MCF 10A (cell line): Measurements from ENCODE around the gene PGBD5. TPM values are rescaled to one million over a fixed set of nuclear protein-coding genes. Genes with fewer than 3 reads are reported as not detected.
A peak's percentile ranks its signal among the peaks of the same experiment; 100 is the strongest.

Experiments
- BruUV-seq: library from RNA; stranded (reverse); fragments of 400-500 nt; replicated peaks from 2 replicates; lab custom pipeline; 2021; lab: Mats Ljungman, UMichigan
- CTCF ChIA-PET: fragments of 300-600 bp; sonication (Branson Sonifier 250); formaldehyde crosslinking; extraction: SDS; loops from one replicate; lab custom pipeline; 2021; ENCODE audit warnings: antibody characterized with exemption, inconsistent platforms; lab: Yijun Ruan, JAX
- POLR2A ChIA-PET: fragments of 300-600, 350-650 bp; sonication (Branson Sonifier 250); formaldehyde crosslinking; extraction: SDS; loops from one replicate; lab custom pipeline; 2020; ENCODE audit warnings: antibody characterized with exemption, inconsistent platforms; lab: Yijun Ruan, JAX
- DNase-seq: peaks from one replicate; pipeline ENCODE4 v3.0.0-alpha.2; 2018; ENCODE audit not compliant: unreplicated experiment
- H3K27ac Mint-ChIP-seq: one replicate; pipeline ENCODE4 v1.8.0; 2022; ENCODE audit warnings: mild to moderate bottlenecking, low read depth, mixed read lengths; ENCODE audit not compliant: unreplicated experiment
- H3K27me3 Mint-ChIP-seq: one replicate; pipeline ENCODE4 v1.8.0; 2022; ENCODE audit warnings: mixed read lengths; ENCODE audit not compliant: insufficient read depth, unreplicated experiment
- H3K36me3 Mint-ChIP-seq: one replicate; pipeline ENCODE4 v1.8.0; 2022; ENCODE audit warnings: mild to moderate bottlenecking, moderate library complexity, mixed read lengths; ENCODE audit not compliant: insufficient read depth, unreplicated experiment
- H3K4me1 Mint-ChIP-seq: one replicate; pipeline ENCODE4 v1.8.0; 2022; ENCODE audit warnings: mixed read lengths; ENCODE audit not compliant: insufficient read depth, unreplicated experiment
- H3K4me3 Mint-ChIP-seq: one replicate; pipeline ENCODE4 v1.8.0; 2022; ENCODE audit warnings: mild to moderate bottlenecking, moderate library complexity, mixed read lengths; ENCODE audit not compliant: unreplicated experiment
- H3K9me3 Mint-ChIP-seq: one replicate; pipeline ENCODE4 v1.8.0; 2022; ENCODE audit warnings: mixed read lengths; ENCODE audit not compliant: unreplicated experiment
- CTCF ChIP-seq: fragments of 200-600 bp; IDR thresholded peaks from one replicate; pipeline ENCODE4 v1.8.0; 2022; ENCODE audit warnings: antibody characterized with exemption, mild to moderate bottlenecking; ENCODE audit not compliant: unreplicated experiment
- intact Hi-C: fragments of 100-400 bp; cut with micrococcal nuclease; formaldehyde crosslinking; loops from 2 replicates; pipeline ENCODE4 v1.14.1; 2022
- total RNA-seq: library from RNA; stranded (reverse); gene quantifications from 2 replicates; pipeline ENCODE4 v1.2.3, GENCODE V29; 2022

Gene PGBD5
- total RNA-seq, 1 experiment from 2014 or later, result 1.2 TPM

DNA sequence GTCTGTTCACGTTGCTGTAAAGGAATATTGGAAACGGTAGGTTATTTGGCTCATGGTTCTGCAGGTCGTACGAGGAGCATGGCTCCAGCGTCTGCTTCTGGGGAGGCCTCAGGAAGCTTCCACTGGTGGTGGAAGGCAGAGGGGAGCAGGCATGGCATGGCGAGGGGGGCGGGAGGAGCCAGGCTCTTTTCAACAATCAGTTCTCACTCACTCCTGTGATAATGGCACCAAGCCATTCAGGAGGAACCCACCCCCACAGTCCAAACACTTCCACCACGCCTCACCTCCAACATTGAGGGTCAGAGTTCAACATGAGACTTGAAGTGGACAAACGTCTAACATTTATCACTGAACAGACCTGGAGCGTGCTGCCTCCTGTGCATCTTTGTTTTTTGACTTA lies 141.2 kb downstream of the PGBD5 start:
- Mint-ChIP-seq H3K4me1 (no peaks in the 10 kb centered on the region), H3K9me3 (no peaks in the 10 kb centered on the region), H3K4me3 (no peak overlapping the region), H3K27ac (peak overlapping the region; percentile 37), H3K36me3 (peaks cover 34% of the 10 kb centered on the region), H3K27me3 (peaks cover 16% of the 10 kb centered on the region)
- BruUV-seq, result no TSS peak
- no peak for DNase-seq
- ChIA-PET POLR2A (no interaction called here), CTCF (no interaction called here)
- TF ChIP-seq CTCF, result no peak
- intact Hi-C loops, result no loop called here

- BruUV-seq, result no TSS peak
- DNase-seq, result no peak
- Mint-ChIP-seq H3K4me1 (no peaks in the 10 kb centered on the region), H3K27ac (no peak overlapping the region), H3K36me3 (peaks cover 46% of the 10 kb centered on the region), H3K27me3 (peaks cover 15% of the 10 kb centered on the region), H3K4me3 (no peak overlapping the region), H3K9me3 (no peaks in the 10 kb centered on the region)
- TF ChIP-seq CTCF, result no peak
- ChIA-PET POLR2A (no interaction called here), CTCF (interaction anchor here (0.6 to 1.0 kb wide), 2 partner anchors 25 to 27 kb away, joined by 3 to 5 read pairs; no protein-coding TSS in a partner anchor)
- intact Hi-C loops, result no loop called here
Observed at GRCh38 chr1:230283678-230284077, 142.5 kb downstream of the PGBD5 start.

DNA sequence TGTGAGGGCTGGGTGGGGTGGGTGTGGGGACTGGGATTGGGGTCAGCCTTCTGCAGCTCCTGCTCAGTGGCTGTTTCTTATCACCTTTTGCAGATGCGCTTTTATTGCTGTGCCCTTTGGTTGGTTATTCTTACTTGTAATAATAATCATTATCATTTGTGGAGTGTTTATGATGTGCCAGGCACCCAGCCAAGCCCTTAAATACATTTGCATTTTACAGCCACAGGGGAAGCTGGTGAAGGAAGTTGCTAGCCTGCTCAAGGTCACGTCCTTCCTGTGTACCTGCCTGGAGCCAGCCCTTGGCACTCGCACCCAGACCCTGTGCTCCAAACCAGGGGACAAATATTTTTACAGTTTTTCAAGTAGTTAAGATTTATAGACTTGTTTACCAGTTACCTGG lies 144.0 kb downstream of the PGBD5 start:
- TF ChIP-seq CTCF, result no peak
- intact Hi-C loops, result no loop called here
- no peak for DNase-seq
- no peaks in the 10 kb centered on the region for H3K9me3 Mint-ChIP-seq
- peaks cover 61% of the 10 kb centered on the region for H3K36me3 Mint-ChIP-seq
- POLR2A ChIA-PET, result no interaction called here
- BruUV-seq, result no TSS peak
- H3K4me3 Mint-ChIP-seq, result no peak overlapping the region
- H3K27ac Mint-ChIP-seq, result no peak overlapping the region
- H3K4me1 Mint-ChIP-seq, result no peaks in the 10 kb centered on the region
- H3K27me3 Mint-ChIP-seq, result peaks cover under 1% of the 10 kb centered on the region
- CTCF ChIA-PET, result interaction anchor here (1.3 kb wide), 1 partner anchor 12 kb away, joined by 4 read pairs; no protein-coding TSS in a partner anchor

GRCh38 chr1:230281556-230281955 lies 144.6 kb downstream of the PGBD5 start:
- BruUV-seq, result no TSS peak
- no peaks in the 10 kb centered on the region for H3K4me1 Mint-ChIP-seq
- H3K9me3 Mint-ChIP-seq, result no peaks in the 10 kb centered on the region
- no peak overlapping the region for H3K27ac Mint-ChIP-seq
- CTCF ChIA-PET, result interaction anchor here (0.5 to 1.3 kb wide), 2 partner anchors 11 to 285 kb away, joined by 3 to 4 read pairs; no protein-coding TSS in a partner anchor
- no peak for DNase-seq
- peaks cover 65% of the 10 kb centered on the region for H3K36me3 Mint-ChIP-seq
- intact Hi-C loops, result no loop called here
- POLR2A ChIA-PET, result no interaction called here
- no peaks in the 10 kb centered on the region for H3K27me3 Mint-ChIP-seq
- no peak overlapping the region for H3K4me3 Mint-ChIP-seq
- no peak for TF ChIP-seq CTCF
